BE2C (cell line): ENCODE results near the gene UBE2E2.

Experiments used
- DNase-seq: peaks from one replicate; pipeline ENCODE4 v3.0.0-alpha.2; 2020
- H3K27me3 ChIP-seq: fragments of 250-450 bp; sonication (Bioruptor Pico); 2 replicates; pipeline ENCODE4 v1.5.1; 2020; ENCODE audit warnings: mild to moderate bottlenecking
- H3K36me3 ChIP-seq: fragments of 250-450 bp; sonication (Bioruptor Pico); 2 replicates; pipeline ENCODE4 v1.5.1; 2020; ENCODE audit warnings: mild to moderate bottlenecking
- H3K4me1 ChIP-seq: fragments of 250-450 bp; sonication (Bioruptor Pico); 2 replicates; pipeline ENCODE4 v1.5.1; 2020
- H3K4me3 ChIP-seq: 2 replicates; pipeline ENCODE4 v1.5.1; 2011; ENCODE audit warnings: low read depth, low read length
- H3K9me3 ChIP-seq: fragments of 250-450 bp; sonication (Bioruptor Pico); 2 replicates; pipeline ENCODE4 v1.5.1; 2020
- TF ChIP-seq, protein P1 (sequence below): IDR thresholded peaks from 2 replicates; pipeline ENCODE4 v1.5.1; 2012; ENCODE audit warnings: mild to moderate bottlenecking, low read depth, low read length

Gene UBE2E2

DNA sequence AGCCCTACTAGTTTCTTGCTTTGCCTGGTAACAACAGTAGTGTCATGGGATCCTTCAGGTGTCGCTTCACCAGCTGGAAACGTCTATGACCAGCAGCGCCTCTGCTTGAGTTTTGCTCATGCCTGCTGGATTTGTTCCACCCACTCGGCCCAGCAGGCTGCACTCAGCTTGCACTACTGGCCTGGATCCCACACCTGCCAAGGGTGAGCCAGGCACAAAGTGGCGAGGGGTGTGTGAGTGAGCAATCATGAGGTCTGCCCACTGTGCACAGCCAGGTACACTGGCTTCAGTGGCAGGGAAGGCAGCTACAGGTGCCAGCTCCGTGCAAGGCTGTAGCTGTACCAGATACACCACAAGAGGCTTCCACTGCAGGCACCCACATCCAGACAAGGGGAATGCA, 282.8 kb downstream of the UBE2E2 start:
- no peaks in the 10 kb centered on the region for H3K27me3 ChIP-seq
- no peaks in the 10 kb centered on the region for H3K4me1 ChIP-seq
- no peaks in the 10 kb centered on the region for H3K9me3 ChIP-seq
- no peak for DNase-seq
- TF ChIP-seq, protein P1, sequence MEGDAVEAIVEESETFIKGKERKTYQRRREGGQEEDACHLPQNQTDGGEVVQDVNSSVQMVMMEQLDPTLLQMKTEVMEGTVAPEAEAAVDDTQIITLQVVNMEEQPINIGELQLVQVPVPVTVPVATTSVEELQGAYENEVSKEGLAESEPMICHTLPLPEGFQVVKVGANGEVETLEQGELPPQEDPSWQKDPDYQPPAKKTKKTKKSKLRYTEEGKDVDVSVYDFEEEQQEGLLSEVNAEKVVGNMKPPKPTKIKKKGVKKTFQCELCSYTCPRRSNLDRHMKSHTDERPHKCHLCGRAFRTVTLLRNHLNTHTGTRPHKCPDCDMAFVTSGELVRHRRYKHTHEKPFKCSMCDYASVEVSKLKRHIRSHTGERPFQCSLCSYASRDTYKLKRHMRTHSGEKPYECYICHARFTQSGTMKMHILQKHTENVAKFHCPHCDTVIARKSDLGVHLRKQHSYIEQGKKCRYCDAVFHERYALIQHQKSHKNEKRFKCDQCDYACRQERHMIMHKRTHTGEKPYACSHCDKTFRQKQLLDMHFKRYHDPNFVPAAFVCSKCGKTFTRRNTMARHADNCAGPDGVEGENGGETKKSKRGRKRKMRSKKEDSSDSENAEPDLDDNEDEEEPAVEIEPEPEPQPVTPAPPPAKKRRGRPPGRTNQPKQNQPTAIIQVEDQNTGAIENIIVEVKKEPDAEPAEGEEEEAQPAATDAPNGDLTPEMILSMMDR = no peak
- H3K4me3 ChIP-seq = no peak overlapping the region
- no peaks in the 10 kb centered on the region for H3K36me3 ChIP-seq

DNA sequence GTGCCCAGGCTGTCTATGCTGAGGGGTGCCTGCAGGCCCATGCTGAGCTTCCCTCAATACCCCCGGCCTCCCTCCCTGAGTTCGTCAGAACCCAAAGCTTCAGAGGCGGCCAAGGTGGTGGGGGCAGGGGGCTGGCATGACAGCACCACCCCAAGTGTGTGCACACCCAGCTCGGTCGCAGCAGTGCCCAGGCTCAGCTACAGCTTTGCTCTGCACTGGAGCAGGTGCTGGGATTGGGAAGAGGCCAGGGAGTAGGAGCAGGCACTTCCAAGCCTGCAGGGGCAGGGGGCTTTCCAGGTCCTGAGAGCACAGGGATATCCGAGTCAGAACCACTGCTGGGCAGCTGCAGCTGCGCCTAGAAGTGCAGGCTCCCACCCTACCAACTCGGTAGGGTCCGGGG, 283.9 kb downstream of the UBE2E2 start:
- Histone ChIP-seq H3K27me3 (no peaks in the 10 kb centered on the region), H3K36me3 (no peaks in the 10 kb centered on the region), H3K9me3 (no peaks in the 10 kb centered on the region), H3K4me1 (no peaks in the 10 kb centered on the region), H3K4me3 (no peak overlapping the region)
- no peak for DNase-seq
- TF ChIP-seq, protein P1 = no peak

DNA sequence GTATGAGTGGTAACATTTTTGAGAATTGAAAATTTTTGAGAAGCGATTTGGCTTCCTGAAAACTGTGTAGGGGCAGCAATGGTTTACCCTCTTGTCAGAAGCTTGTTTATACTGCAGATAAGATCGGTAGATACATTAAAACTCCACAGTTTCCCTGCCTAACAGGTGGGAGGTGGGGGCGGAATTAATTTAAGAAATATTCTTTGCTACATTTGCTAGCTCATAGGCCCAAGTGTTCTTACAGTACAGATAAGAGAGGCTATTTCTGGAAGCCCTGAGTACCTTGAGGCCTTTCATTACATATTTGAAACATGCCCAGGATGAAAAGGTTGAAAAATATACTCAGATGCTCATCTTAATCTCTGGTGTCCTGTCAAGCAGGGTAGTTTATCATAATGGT, 285.5 kb downstream of the UBE2E2 start:
- Histone ChIP-seq H3K9me3 (no peaks in the 10 kb centered on the region), H3K4me3 (no peak overlapping the region), H3K36me3 (no peaks in the 10 kb centered on the region), H3K4me1 (no peaks in the 10 kb centered on the region), H3K27me3 (no peaks in the 10 kb centered on the region)
- TF ChIP-seq, protein P1 = no peak
- DNase-seq = no peak

DNA sequence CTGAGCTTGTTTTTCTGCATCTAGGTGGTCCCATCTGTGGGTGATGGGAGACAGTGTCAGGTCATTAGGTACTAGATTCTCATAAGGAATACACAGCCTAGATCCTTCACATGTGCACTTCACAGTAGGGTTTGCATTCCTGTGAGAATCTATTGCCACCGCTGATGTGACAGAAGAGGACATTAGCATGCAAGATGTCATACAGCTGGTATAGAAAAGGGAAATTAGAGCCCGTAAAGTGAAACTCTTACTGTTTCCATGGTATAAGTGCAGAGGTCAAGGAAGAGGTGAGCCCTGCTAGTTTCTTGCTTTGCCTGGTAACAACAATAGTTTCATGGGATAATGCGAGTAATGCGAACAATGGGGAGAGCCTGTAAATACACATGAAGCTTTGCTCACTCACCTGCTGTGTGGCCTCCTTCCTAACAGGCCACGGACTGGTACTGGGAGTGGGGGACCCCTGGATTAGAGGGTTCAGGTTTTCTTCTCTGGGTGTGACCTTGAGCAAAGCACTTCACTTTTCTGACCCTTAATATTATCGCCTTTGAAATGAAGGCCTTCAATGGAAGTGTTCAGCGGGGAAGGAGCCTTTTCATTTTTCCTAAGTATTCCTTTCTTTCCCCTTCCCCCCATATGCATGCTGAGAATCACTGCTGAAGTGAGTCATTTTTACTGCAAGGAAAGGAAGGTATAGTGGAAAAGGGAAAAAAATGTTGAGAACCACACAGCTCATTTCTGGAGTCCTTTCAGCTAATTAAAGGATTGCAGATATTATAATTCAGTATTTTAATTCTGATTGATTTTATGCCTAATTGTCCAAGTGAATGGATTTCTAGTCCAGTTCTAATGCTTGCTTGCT, 286.4 kb downstream of the UBE2E2 start:
- no peaks in the 10 kb centered on the region for H3K36me3 ChIP-seq
- TF ChIP-seq, protein P1 = no peak
- no peak overlapping the region for H3K4me3 ChIP-seq
- no peak for DNase-seq
- H3K4me1 ChIP-seq = no peaks in the 10 kb centered on the region
- no peaks in the 10 kb centered on the region for H3K27me3 ChIP-seq
- H3K9me3 ChIP-seq = no peaks in the 10 kb centered on the region

DNA sequence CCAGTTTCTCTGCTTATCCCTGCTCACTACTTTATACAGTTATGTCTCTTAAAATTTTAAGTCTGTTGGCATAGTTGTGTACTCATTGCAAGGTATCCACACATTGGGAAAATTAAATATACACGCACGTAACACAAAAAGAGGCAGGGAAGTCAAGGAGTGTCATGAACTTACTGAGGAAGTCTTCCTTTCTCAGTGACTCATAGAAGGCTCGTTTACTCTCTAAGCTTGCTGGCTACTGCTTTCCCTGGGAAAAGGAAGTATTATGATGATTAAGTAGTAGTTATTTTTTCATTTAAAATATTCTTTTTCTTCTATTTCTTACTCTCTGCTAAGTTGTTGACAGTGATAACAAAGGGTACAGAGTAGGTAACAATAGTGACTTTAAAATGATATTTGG, 287.3 kb downstream of the UBE2E2 start:
- Histone ChIP-seq H3K27me3 (no peaks in the 10 kb centered on the region), H3K36me3 (no peaks in the 10 kb centered on the region), H3K4me3 (no peak overlapping the region), H3K4me1 (no peaks in the 10 kb centered on the region), H3K9me3 (no peaks in the 10 kb centered on the region)
- no peak for DNase-seq
- TF ChIP-seq, protein P1 = no peak

DNA sequence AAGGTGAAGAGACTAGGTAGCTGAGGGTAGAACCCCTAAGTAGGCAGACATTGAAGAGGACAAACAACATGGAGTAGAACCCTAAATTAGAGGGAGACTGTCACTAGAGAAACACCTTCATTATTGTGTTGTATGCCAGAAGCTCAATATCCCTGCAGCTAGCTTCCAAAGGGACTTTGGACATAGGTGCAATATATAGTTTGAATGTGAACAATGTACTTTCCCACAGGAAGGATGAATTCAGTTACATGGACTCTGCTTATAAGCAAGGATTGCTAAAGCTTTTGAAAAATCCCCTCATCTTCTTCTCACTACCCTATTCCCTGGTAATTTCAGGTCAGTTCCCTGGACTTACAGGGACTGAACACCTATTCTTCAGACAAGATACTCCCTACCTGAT, 288.9 kb downstream of the UBE2E2 start:
- no peak overlapping the region for H3K4me3 ChIP-seq
- TF ChIP-seq, protein P1 = no peak
- H3K4me1 ChIP-seq = no peaks in the 10 kb centered on the region
- no peak for DNase-seq
- no peaks in the 10 kb centered on the region for H3K27me3 ChIP-seq
- H3K9me3 ChIP-seq = no peaks in the 10 kb centered on the region
- H3K36me3 ChIP-seq = no peaks in the 10 kb centered on the region
